ENCODE data around the gene C1orf94. TPM values are rescaled to one million over a fixed set of nuclear protein-coding genes. Genes with fewer than 3 reads are reported as not detected.

The C1orf94 gene
- total and polyA plus RNA-seq, 10 of the 15 experiments (the other 5 are each of a cell fraction or from before 2014, with no cell fraction given): not detected

DNA sequence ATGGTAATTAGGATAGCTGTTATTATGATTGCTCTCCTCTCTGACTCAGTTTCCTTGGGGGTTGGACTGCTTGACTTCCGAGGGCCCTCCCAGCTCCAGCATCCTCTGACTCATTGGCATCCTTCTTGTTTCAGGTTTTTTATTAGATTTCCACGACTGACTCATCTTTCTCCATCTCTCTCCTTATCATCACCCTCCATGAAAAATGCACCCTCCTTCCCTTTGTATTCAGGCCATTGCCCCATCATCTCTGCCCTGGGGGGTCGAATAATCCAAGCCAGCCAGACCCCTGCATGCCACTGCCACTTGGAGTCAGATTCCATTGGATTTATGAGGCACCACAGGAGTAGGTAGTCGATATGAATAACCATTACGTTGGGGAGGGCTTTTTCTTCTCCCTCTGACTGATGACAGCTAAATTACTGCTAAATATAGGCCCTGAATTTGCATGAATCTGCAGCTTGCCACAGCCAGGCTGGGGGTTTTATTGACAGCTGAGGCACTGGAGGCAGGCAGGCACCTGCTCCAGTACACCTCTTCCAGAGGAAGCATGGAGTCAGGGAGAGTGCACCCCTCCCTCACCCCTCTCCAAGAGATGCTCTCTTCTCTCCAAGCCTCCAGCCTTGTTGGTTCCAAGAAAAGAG is 91.7 kb downstream of the C1orf94 start:
- POLR2A ChIA-PET: no interaction called here
- ATAC-seq (no peak), DNase-seq (ENCODE audit: low read depth, low spot score) (no peak), FAIRE-seq (no peak)
- no peaks in the 10 kb centered on the region for H3K4me1 ChIP-seq (ENCODE audit: control insufficient read depth, insufficient read depth, low read length)
- H3K79me2 ChIP-seq (ENCODE audit: control insufficient read depth, insufficient read depth, low read length): no peaks in the 10 kb centered on the region
- SMC1A ChIA-PET (ENCODE audit: uncharacterized antibody, unreplicated experiment): no interaction called here
- H3K27me3 ChIP-seq (replicated peaks in 1 of 2; ENCODE audit: control insufficient read depth in 2 of 2, insufficient read depth in 2 of 2, low read length in 1 of 2): no peaks in the 10 kb centered on the region; a peak in 1 of 4 replicates
- RAD21 ChIA-PET (ENCODE audit: unreplicated experiment): interaction anchor here (1.0 to 1.2 kb wide), 2 partner anchors 170 to 325 kb away, joined by 3 read pairs; no protein-coding TSS in a partner anchor
- no peak overlapping the region for H3K27ac ChIP-seq (ENCODE audit: control insufficient read depth, insufficient read depth)
- H4K20me1 ChIP-seq (ENCODE audit: control insufficient read depth, insufficient read depth): no peaks in the 10 kb centered on the region
- no peaks in the 10 kb centered on the region for H3K36me3 ChIP-seq (ENCODE audit: control insufficient read depth in 2 of 2, insufficient read depth in 2 of 2, low read length in 1 of 2)
- no peak overlapping the region for H3K9ac ChIP-seq (ENCODE audit: control insufficient read depth, insufficient read depth, low read length)
- no peaks in the 10 kb centered on the region for H3K9me3 ChIP-seq (replicated peaks; ENCODE audit: control insufficient read depth, insufficient read depth, low read length)
- CTCF ChIA-PET: no interaction called here
- H2AFZ ChIP-seq (ENCODE audit: control insufficient read depth, low read depth, low read length): no peak overlapping the region
- intact Hi-C loops (cut with micrococcal nuclease; ENCODE audit: unreplicated experiment): no loop called here
- H3K4me2 ChIP-seq (ENCODE audit: control insufficient read depth, insufficient read depth): no peak overlapping the region
- TF ChIP-seq TARDBP (IDR thresholded peaks at IDR 0.05; ENCODE audit: borderline replicate concordance): no peak
- no peak for TF ChIP-seq MYB (IDR thresholded peaks at IDR 0.05; ENCODE audit: borderline replicate concordance, low read depth, low read length)
- no peak for TF ChIP-seq ZNF274 (IDR thresholded peaks at IDR 0.05; ENCODE audit: insufficient read depth, insufficient read length)
- no peak for TF ChIP-seq IRF3 (IDR thresholded peaks at IDR 0.05)
- no peak for TF ChIP-seq POLR2AphosphoS5 (IDR thresholded peaks at IDR 0.05; ENCODE audit: low read length)
- TF ChIP-seq, protein P1, sequence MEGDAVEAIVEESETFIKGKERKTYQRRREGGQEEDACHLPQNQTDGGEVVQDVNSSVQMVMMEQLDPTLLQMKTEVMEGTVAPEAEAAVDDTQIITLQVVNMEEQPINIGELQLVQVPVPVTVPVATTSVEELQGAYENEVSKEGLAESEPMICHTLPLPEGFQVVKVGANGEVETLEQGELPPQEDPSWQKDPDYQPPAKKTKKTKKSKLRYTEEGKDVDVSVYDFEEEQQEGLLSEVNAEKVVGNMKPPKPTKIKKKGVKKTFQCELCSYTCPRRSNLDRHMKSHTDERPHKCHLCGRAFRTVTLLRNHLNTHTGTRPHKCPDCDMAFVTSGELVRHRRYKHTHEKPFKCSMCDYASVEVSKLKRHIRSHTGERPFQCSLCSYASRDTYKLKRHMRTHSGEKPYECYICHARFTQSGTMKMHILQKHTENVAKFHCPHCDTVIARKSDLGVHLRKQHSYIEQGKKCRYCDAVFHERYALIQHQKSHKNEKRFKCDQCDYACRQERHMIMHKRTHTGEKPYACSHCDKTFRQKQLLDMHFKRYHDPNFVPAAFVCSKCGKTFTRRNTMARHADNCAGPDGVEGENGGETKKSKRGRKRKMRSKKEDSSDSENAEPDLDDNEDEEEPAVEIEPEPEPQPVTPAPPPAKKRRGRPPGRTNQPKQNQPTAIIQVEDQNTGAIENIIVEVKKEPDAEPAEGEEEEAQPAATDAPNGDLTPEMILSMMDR (IDR thresholded peaks at IDR 0.05 in 2 of 3, conservative IDR thresholded peaks at IDR 0.05 in 1 of 3; ENCODE audit: control insufficient read depth in 2 of 3, extremely low read depth in 1 of 3, insufficient read depth in 1 of 3, low read depth in 3 of 3, low read length in 3 of 3): no peak
- no peak for TF ChIP-seq NFIC (IDR thresholded peaks at IDR 0.05; ENCODE audit: low read depth, low read length)
- WGBS (ENCODE audit: insufficient coverage, insufficient replicate concordance, low lambda C conversion rate, missing lambda C conversion rate): 0% methylated on average over 5 of the region's 5 CpGs
- in situ Hi-C loops (cut with MboI): no loop called here
- BruUV-seq (replicated peaks): no TSS peak
- H3K4me3 ChIP-seq: no peak overlapping the region

Other genes starting within 250 kb of the C1orf94 start
- not detected in 2 replicates for gene CSMD2, start 11.7 kb upstream of the C1orf94 start, total RNA-seq (2014; rRNA removed)
- not detected in 2 replicates for gene CSMD2, start 11.7 kb upstream of the C1orf94 start, total RNA-seq (2014; rRNA removed; fragmentation: Illumina TruSeq; extraction: Trizol)
- gene CSMD2, start 11.7 kb upstream of the C1orf94 start, total RNA-seq (2021): not detected in 2 replicates
- under 0.01 and 0.16 TPM in 2 replicates for gene CSMD2, start 11.7 kb upstream of the C1orf94 start, polyA plus RNA-seq (2011; rRNA removed)
- gene CSMD2, start 11.7 kb upstream of the C1orf94 start, polyA plus RNA-seq (2014; fragmentation: Illumina TruSeq; extraction: Trizol): not detected in 2 replicates
- not detected for gene CSMD2, start 11.7 kb upstream of the C1orf94 start, polyA plus RNA-seq (2014; fragmentation: Nextera tagmentation; extraction: Ambion mirVana)
- gene CSMD2, start 11.7 kb upstream of the C1orf94 start, polyA plus RNA-seq (2014; rRNA removed): not detected in 2 replicates
- not detected for gene CSMD2, start 11.7 kb upstream of the C1orf94 start, polyA plus RNA-seq (2016; fragmentation: Nextera tagmentation; extraction: Ambion mirVana)

Data from GM12878 (cell line).